ENCODE data around the gene GPS1. TPM values are rescaled to one million over a fixed set of nuclear protein-coding genes. Genes with fewer than 3 reads are reported as not detected.

Gene GPS1
- total and polyA plus RNA-seq, 2 donors (not counting 1 experiment from before 2014, with no cell fraction given) = 80.5 to 124 TPM

DNA sequence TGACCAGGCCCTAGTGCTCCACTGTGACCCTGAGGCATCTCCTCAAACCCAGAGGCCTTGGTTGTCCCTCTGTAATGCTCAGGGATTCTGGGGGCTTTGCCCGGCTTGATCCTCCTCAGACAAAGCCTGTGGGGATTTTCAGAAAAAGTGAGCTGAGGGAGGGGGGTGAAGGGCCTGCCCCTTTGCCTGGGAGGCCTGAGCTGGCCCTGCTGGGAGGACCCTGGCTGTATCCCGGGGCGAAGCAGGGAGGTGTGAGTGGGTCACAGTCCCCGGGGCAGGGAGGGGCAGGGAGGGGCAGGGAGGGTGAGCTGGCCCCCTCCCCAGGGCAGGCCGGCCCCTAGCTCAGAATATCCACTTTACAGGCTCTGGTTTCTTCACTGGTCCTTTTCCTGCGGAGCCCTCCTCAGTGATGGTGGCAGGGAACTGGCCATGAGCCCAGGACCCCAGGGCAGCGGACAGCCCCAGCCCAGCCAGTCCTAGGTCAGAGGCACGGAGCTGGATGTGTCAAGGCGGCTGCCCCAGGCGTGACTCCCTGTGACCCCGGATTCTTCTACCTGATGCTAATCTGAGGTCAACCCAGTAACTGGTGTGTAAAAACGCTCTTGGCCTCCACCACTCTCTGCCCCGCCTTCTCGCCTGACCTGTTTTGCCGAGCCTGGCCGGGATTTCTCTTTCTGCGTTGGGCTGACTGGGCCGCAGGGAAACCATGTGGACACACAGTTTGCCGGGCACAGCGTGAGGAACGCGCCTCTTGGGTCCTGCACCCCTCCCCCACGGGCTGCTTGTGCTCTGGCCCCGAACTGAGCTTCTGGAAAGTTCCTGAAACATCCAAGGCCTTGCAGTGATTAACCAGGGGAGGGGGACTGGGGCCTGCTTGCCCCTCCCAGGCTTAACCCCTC is 52.1 kb downstream of the GPS1 start:
- H3K36me3 ChIP-seq (replicated peaks in 1 of 2; ENCODE audit: control extremely low read depth in 1 of 2, control insufficient read depth in 1 of 2, extremely low read depth in 1 of 2, insufficient read depth in 2 of 2, low read length in 1 of 2) = no peaks in the 10 kb centered on the region
- ChIA-PET POLR2A (no interaction called here), CTCF (no interaction called here)
- H2AFZ ChIP-seq (ENCODE audit: insufficient read depth, low read depth, low read length, poor library complexity, severe bottlenecking) = no peak overlapping the region
- H3K9me3 Mint-ChIP-seq (ENCODE audit: insufficient read depth) = no peaks in the 10 kb centered on the region
- no peaks in the 10 kb centered on the region for H3K27me3 Mint-ChIP-seq
- intact Hi-C loops (cut with micrococcal nuclease) = no loop called here
- peaks cover 16% of the 10 kb centered on the region for H3K79me2 ChIP-seq (ENCODE audit: control insufficient read depth, insufficient read depth, low read length)
- H3K9me3 ChIP-seq (ENCODE audit: control extremely low read depth in 1 of 3, control insufficient read depth in 2 of 3, insufficient read depth in 1 of 3, low read length in 2 of 3) = peaks cover 0 to 4% (median 0%) of the 10 kb centered on the region in 3 donors
- no peak overlapping the region for H3K4me3 Mint-ChIP-seq
- peaks cover 26 to 43% of the 10 kb centered on the region in 2 donors for H3K4me1 ChIP-seq (ENCODE audit: control insufficient read depth in 2 of 2, insufficient read depth in 2 of 2, low read length in 2 of 2)
- 94% methylated on average over 23 of the region's 24 CpGs for WGBS (ENCODE audit: insufficient coverage)
- H3K4me2 ChIP-seq (replicated peaks; ENCODE audit: low read depth, low read length, poor library complexity, severe bottlenecking) = no peak overlapping the region
- TF ChIP-seq, protein P1, sequence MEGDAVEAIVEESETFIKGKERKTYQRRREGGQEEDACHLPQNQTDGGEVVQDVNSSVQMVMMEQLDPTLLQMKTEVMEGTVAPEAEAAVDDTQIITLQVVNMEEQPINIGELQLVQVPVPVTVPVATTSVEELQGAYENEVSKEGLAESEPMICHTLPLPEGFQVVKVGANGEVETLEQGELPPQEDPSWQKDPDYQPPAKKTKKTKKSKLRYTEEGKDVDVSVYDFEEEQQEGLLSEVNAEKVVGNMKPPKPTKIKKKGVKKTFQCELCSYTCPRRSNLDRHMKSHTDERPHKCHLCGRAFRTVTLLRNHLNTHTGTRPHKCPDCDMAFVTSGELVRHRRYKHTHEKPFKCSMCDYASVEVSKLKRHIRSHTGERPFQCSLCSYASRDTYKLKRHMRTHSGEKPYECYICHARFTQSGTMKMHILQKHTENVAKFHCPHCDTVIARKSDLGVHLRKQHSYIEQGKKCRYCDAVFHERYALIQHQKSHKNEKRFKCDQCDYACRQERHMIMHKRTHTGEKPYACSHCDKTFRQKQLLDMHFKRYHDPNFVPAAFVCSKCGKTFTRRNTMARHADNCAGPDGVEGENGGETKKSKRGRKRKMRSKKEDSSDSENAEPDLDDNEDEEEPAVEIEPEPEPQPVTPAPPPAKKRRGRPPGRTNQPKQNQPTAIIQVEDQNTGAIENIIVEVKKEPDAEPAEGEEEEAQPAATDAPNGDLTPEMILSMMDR (IDR thresholded peaks at IDR 0.05) = no peak
- no peak for TF ChIP-seq EZH2 (IDR thresholded peaks at IDR 0.05; ENCODE audit: borderline replicate concordance, insufficient read depth, low read depth, low read length, poor library complexity, severe bottlenecking)
- H4K20me1 ChIP-seq (ENCODE audit: control insufficient read depth, insufficient read depth, low read length, poor library complexity, severe bottlenecking) = no peaks in the 10 kb centered on the region
- no peak overlapping the region for H3K9ac ChIP-seq (ENCODE audit: low read length)
- H3K4me1 Mint-ChIP-seq = peaks cover 28% of the 10 kb centered on the region
- H3K27me3 ChIP-seq (replicated peaks in 1 of 4; ENCODE audit: control extremely low read depth in 1 of 4, control insufficient read depth in 3 of 4, insufficient read depth in 4 of 4, low read length in 3 of 4) = no peaks in the 10 kb centered on the region
- no peak for DNase-seq
- no peak for ATAC-seq (ENCODE audit: low read depth)
- H3K27ac Mint-ChIP-seq = peak overlapping the region; percentile 26
- no peak overlapping the region for H3K27ac ChIP-seq (ENCODE audit: low read length in 2 of 2)
- H3K4me3 ChIP-seq (ENCODE audit: control extremely low read depth in 1 of 5, extremely low read depth in 1 of 5, insufficient read depth in 1 of 5, low read depth in 2 of 5, low read length in 4 of 5) = no peak overlapping the region

DNA sequence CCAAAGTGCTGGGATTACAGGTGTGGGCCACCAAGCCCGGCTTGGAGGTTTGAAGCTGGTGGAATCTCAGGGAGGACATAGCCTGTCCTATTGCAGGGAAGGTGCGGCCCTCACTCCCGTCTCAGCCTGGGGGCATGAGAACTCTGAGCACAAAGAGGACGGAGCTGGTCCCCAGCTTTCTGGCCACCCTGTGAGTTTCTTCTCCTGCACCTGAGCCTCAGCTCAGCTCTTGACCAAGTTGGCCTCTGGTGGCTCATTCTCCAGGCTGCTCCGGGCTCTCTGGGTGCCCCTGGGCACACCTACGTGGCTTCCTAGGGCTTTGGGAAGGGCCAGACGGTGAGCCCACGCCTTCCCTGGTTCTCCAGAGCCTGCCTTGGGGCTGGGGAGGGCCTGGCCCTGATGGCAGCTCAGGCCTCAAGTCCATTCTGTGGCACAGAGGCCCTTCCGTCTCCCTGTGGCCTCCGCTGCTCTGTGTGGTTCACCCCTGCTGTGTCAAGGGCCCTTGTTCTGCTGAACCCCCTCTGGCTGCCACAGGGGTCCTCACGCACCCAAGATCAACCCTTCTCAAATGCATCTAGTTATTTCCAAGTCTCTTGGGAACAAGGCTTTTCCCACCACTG is 53.2 kb downstream of the GPS1 start:
- Mint-ChIP-seq H3K4me3 (peak overlapping the region; percentile 23), H3K27me3 (no peaks in the 10 kb centered on the region), H3K9me3 (ENCODE audit: insufficient read depth) (no peaks in the 10 kb centered on the region), H3K4me1 (peaks cover 26% of the 10 kb centered on the region), H3K27ac (peak overlapping the region; percentile 70)
- Histone ChIP-seq H3K27me3 (replicated peaks in 1 of 4; ENCODE audit: control extremely low read depth in 1 of 4, control insufficient read depth in 3 of 4, insufficient read depth in 4 of 4, low read length in 3 of 4) (no peaks in the 10 kb centered on the region), H3K36me3 (replicated peaks in 1 of 2; ENCODE audit: control extremely low read depth in 1 of 2, control insufficient read depth in 1 of 2, extremely low read depth in 1 of 2, insufficient read depth in 2 of 2, low read length in 1 of 2) (no peaks in the 10 kb centered on the region), H3K4me1 (ENCODE audit: control insufficient read depth in 2 of 2, insufficient read depth in 2 of 2, low read length in 2 of 2) (peaks cover 18 to 32% of the 10 kb centered on the region in 2 donors), H3K9me3 (ENCODE audit: control extremely low read depth in 1 of 3, control insufficient read depth in 2 of 3, insufficient read depth in 1 of 3, low read length in 2 of 3) (peaks cover 0 to 4% (median 0%) of the 10 kb centered on the region in 3 donors), H3K4me2 (replicated peaks; ENCODE audit: low read depth, low read length, poor library complexity, severe bottlenecking) (peak overlapping the region; percentile 89), H3K4me3 (ENCODE audit: control extremely low read depth in 1 of 5, extremely low read depth in 1 of 5, insufficient read depth in 1 of 5, low read depth in 2 of 5, low read length in 4 of 5) (no peak overlapping the region), H3K9ac (ENCODE audit: low read length) (no peak overlapping the region), H4K20me1 (ENCODE audit: control insufficient read depth, insufficient read depth, low read length, poor library complexity, severe bottlenecking) (no peaks in the 10 kb centered on the region), H3K79me2 (ENCODE audit: control insufficient read depth, insufficient read depth, low read length) (peaks cover 16% of the 10 kb centered on the region), H2AFZ (ENCODE audit: insufficient read depth, low read depth, low read length, poor library complexity, severe bottlenecking) (no peak overlapping the region), H3K27ac (ENCODE audit: low read length in 2 of 2) (no peak overlapping the region)
- no peak for TF ChIP-seq EZH2 (IDR thresholded peaks at IDR 0.05; ENCODE audit: borderline replicate concordance, insufficient read depth, low read depth, low read length, poor library complexity, severe bottlenecking)
- TF ChIP-seq, protein P1 (IDR thresholded peaks at IDR 0.05) = no peak
- no peak for ATAC-seq (ENCODE audit: low read depth)
- whole genome bisulfite sequencing (ENCODE audit: insufficient coverage) = 96% methylated on average over 11 of the region's 11 CpGs
- ChIA-PET CTCF (interaction anchor here (1.1 kb wide), 1 partner anchor 145 kb away, joined by 3 read pairs; no protein-coding TSS in a partner anchor), POLR2A (no interaction called here)
- intact Hi-C loops (cut with micrococcal nuclease) = no loop called here
- DNase-seq = no peak
